Erythroblast (primary cell): ENCODE measurements around the gene GOSR2.

Experiments used
- GATA1 ChIP-seq: IDR thresholded peaks from 2 replicates; pipeline ENCODE4 v1.6.1; 2011; ENCODE audit warnings: low read depth, mild to moderate bottlenecking, control low read depth, low read length, moderate library complexity
- POLR2A ChIP-seq: IDR thresholded peaks from 2 replicates; pipeline ENCODE4 v1.6.1; 2011; ENCODE audit warnings: mild to moderate bottlenecking, low read length

GRCh38 chr17:46984341-46984740 is 61.4 kb downstream of the GOSR2 start:
- TF ChIP-seq POLR2A (no peak), GATA1 (no peak)
